GM18498 (cell line): ENCODE measurements around the gene OSCP1.

ENCODE experiments used
- ATAC-seq: cut with Tn5 transposase; IDR thresholded peaks from one replicate; pipeline ENCODE4 v1.9.1; 2021; ENCODE audit warnings: mild to moderate bottlenecking, moderate library complexity; ENCODE audit not compliant: unreplicated experiment

Gene OSCP1

DNA sequence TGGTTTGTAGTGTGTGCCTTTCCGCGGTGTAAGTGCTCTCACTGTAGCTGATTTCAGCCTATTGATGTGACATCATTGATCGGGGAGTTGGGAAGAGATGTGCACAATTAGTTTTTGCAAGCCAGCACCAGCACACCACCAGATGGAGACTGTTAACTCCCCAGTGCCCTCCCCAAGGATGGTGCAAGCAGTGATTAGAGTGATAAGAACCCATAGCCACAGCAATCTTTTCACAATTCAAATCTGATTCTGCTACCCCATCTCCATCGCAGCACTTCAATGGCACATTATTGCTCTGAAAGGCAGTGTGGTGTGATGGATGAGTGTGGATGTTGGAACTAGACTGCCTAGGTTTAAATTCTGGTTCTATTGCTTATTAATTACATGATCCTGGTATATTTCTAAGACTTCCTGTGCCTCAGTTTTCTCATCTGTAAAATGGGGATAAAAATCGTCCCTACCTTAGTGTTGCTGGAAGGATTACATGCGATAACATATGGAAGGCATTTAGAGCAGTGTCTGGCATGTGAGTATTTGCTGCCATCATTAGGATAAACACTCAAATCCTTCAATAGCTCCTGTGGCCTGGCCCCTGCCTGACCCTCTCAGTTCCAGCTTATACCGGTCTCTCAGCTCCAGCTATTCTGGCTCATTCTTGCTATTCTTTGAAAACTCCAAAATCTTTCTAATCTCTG, 25.8 kb upstream of the OSCP1 start:
- no peak for ATAC-seq

DNA sequence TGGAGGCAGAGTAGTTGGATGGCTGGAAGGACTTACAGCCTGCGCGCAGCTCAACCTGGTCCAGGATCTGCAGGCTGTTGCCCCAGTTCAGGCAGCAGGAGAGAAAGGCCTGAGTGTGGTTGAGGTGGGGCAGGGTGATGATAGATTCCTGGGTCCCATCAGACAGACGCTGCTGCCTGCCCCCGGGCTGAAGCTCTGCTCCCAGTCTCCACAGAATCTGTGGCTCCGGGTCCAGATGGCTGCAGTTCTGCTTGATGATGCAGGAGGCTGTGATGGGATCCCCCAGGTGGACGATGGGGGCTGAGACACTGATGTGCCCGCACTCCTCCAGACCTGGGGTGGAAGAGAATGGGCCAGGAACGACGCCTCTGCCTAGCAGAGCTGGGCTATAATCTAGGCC, 25.1 kb upstream of the OSCP1 start:
- ATAC-seq, result no peak

DNA sequence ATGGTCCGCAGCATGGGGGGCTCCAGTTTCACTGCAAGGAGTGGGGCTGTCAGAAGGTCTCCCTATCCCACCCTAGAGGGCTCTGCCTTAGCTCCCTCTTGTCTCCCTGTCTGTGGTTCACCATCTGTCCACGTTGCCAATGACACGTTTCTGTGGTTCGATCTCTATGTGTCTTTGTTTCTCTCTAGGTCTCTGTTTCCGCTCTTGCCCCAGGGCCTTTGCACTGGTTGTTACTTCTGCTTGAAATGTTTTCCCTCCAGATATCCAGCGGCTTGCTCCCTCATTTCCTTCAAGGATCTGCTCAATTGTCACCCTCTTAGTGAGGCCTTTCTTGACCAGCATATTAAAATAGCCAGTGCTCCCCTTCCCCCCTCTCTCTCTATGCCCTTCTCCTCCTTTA, 22.4 kb upstream of the OSCP1 start:
- no peak for ATAC-seq

DNA sequence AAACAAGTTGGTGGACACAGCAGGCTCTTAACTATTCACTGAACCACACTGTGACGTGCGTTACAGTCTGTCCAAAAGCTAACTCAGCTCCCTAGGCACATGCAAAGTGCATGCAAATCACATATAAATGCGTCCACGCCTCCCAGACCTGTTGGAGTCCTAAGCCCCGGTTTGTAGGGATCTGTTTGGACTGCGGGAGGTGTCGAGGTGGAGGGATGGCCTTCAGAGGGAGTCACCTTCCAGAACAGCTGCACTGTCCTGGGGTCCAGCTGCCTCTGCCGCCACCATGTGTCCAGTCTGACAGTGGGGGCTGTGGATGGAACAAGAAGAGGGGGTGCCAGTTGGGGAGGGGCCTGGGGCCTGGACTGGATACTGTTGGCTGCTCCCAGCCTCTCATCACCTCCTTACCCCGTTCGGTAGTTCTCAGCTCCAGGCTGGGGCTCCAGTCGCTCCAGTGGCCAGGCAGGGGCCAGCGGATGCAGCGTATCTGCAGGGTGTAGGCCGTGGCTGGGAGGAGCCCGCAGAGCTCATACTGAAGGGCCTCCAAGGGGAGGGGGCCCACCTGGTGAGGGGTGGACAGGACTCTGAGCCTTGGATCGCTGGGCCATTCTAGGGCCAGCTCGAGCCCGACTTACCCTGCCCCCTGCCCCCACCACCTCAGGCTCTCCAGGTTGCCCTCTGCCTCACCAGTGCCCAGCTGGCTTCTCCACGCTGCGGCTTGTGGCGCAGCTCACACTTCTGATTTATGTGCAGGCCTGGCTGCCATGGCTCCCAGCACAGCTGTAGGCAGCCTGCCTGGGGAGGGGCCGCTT, 21.8 kb upstream of the OSCP1 start:
- ATAC-seq, result no peak

DNA sequence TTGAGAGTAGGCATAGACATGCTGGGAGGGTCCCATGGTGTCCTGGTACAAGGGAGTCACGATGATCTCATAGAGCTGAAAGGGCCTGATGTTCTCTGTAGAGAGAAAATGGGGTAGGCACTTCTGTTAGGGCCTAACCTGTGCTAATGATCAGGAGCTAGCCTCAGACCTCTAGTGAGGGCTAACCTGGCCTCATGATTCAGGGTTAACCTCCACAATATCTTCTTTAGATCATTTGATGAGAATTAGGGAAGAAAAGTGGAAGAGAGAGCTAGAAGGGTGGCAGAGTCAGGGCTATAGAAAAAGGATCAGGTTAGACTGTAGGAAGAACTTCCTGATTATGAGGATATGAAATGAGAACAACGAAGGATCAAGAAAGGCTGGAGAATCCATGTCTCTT, 18.9 kb upstream of the OSCP1 start:
- ATAC-seq, result no peak

DNA sequence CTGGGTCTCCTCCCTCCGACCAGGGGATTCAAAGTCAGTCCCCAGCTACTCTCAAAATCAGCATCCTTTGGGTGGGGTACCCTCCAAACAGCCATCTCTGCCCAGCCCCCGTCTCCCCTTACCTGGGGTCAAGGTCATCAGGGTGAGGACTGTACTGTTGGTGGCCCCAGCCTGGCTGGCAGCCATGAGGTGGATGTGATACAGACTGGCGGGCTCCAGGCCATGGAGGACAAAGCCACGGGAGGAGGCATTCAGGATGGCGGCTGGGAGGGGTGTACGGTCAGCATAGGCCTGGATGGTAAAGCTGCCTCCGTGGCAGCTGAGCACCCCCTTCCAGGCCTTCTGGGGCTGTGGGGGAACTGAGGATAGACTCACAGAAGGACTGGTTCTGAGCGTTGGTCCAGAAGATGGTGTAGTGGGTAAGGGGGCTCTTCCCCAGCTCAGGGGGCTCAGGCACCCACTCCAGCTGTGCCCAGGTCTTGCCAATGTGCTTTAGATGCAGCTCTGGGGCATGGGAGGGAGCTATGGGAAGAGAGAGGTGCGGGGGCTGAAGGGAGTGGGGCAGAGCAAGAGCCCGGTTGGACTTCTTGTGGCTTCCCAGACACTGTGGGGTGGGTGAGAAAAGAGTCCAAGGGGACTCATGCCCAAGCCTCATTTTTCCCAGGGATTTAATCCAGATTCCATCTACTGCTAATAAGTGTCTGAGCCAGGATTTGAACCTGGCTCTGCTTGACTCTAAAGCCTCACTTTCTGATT, 17.6 kb upstream of the OSCP1 start:
- ATAC-seq, result no peak

DNA sequence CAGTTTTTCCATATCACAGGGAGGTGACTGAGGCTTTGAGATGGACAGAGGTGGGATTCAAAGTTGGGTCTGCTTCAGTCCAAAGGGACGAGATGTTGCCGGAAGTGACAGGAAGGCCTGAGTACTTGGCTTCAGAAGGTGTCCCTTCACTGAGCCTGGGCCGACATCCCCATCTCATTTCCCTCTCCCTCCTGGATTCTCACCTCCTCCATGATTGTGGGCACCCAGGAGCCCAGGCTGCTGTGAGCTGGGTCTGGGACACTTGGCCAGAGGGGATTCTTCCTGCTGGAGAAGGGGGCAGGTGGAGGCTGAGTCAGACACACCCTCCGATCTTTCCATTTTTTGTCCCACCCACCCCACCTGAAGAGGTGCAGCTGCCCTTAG, 16.8 kb upstream of the OSCP1 start:
- ATAC-seq, result no peak

DNA sequence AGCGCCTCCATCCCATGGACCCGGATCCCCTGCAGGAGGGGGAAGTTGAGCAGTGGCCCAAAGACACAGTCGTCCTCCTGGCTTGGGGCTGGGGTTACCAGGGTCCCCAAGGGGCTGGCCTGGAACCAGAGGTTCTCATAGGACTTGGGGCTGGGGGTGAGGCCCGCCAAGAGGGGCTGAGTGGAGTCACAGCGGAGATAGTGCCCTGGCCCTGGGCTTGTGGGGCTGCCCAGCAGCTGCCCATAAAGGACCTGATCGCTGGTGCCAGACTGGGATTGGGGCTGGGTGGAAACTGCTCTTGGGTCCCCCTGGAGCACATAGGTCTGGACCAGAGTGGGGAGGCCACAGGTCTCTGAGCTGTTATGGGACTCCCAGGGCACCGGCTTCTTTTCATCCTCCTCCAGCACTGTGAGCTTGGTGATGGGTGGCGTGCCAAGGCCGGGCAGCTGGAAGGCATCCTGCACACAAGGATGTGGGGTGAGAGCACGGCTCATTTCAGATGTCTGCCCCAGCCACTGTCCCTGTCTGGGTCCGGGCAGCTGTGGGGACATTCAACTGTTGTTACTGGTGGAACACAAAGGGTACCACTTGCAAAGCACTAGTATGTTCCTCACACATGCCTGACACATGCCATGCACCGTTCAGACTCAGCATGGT, 16.2 kb upstream of the OSCP1 start:
- ATAC-seq, result no peak

DNA sequence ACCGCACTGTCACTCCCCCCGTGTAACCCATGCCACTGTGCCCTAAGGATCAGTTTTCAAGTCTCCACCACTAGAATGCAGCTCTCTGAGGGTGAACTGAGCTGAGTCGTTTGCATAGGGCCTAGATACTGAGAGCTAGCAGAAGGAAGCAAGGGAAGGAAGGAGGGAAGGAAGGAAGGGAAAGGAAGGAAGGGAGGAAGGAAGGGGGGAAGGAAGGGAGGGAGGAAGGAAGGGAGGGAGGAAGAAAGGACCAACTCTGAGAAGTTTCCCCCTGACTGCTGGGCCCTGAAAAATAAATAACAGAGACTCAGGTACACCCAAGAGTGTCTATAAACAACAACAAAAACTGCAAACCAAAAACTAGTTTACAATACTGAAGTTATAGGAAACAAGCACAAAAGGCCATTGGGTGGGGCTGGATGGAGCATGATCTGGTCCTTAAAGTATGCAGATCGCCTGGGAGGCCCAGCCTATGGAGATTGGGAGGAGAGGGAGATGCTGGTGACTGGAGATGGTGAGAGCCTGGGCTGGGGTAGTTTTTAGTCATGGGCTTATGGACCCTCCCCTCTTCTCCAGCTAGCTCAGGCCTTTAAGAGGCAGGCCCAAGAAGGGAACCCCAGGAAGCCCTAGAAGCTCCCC, 15.6 kb upstream of the OSCP1 start:
- no peak for ATAC-seq

DNA sequence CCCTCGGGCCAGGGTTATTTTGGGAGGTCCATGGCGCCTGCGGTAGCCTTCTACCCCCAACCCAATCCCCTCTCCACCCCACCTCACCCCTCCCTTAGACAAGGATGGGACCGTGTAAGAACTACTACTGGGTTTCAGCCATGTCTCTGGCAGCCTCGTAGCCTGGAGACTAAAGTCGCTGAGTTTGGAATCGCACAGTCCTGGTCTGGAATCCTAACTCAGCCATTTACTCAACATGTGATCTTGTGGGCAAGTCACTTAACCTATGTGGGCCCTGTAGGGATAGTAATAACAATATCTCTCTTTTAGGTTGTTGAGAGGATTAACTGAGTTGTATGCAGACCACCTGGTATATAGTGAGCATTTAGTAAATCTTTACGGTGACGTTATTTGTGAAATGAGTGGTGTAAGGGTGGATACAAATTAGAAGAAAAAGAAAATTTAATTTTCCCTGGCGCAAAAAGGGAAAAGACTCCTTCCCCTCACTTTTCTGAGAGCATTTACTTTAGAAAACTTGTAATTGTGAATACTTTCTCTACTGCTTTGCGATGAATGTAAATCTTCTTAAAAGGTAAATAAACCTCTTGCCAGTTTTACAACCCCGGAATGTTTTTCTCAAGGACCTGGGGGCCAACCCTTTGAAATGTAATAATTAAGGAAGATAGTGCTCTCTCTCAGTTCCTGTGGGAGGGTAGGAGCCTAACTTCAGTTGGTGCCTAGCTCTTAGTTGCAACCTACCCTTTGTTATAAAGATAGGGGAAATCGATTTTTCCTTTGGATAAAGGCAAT, 14.5 kb upstream of the OSCP1 start:
- peak; percentile 46 for ATAC-seq

DNA sequence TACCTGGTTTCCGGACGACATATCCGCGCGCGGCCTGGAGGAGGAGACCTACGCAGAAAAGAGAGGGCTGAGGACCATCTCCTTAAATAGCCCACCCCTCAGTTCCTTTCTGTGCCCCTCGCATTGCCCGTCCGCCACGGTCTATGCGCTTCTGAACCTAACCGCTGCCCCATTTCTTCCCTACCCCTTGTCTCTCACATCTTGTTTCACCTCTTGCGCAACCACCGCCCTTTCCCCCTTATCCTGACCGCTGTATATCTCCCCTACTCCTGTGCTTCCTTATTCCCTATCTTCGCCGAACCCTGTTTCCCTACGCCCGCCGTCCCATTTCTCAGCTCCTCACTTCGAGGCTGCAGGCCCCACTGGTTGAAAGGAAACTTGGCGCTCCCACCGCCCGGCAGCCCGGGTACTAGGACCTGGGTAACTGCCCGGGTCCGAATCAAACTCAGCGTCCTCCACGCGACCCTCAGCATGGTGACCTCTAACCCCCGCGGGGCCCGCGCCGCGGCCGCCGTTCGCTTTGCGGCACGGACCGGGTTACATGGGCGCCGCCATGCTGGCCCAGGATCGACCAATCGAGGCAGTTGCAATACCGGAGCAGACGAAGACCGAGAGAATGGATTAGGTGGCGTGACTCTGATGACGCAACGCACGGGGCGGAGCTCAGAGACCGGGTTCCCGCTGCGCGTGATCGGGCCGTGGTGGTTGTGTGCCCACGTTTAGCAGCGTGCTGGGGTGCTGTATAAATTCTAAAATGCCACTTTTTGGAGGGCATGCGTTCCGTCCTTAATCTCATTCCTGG, 13.8 kb upstream of the OSCP1 start, which contains the start of gene MRPS15:
Gene MRPS15, minus strand, starts transcription at position 582 of the 802 bp plus-strand sequence. Its CDS starts 109 bp downstream, at position 473.
- ATAC-seq, result peak; percentile 87

DNA sequence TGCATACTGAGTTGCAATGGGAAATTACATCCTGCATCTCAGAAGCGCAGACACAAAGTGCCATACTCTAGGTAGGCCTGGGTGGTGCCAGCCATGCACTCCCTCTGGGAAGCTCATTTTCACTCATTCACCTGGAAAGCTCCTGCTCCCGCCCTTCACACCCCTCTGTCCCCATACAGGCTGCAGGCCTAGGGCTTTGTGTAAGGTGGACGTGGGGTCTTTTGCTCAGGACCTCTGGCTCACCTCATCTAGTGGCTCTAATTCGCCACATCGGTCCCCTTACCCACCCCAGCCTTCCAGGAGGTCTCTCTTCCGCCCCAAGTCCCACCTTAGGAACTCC, 13.2 kb upstream of the OSCP1 start:
- no peak for ATAC-seq

DNA sequence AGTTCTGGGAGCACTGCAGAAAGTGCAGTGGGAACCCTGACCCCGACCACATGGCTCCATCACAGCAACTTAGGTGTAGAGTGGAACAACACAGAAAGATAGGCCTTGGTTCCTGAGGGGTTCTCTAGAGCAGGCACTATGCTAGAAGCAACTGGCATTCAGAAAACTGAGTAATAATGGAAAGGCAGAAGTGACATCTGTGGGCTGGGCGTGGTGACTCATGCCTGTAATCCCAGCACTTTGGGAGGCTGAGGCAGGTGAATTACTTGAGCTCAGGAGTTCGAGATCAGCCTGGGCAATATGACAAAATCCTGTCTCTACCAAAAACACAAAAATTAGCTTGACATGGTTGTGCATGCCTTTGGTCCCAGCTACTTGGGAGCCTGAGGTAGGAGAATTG, 8.7 kb upstream of the OSCP1 start:
- ATAC-seq, result no peak

DNA sequence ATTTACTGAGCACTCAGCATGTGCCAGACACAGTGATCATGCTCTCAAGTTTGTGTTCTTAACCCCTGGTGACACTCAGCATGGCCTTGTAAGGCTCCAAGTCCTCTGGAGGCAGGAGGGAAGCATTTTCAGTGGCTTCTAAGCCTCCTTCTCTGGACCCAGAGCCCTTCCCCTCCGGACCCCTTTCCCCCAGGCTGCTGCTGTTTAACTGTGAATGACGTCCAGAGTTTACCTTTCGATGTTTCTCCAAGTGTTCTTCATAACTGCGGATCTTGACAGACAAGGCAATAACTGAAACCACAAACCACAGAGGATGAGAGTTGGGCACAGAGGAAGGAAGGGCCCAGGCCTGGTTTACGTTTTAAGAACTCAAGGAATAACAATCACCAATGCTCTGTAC, 7.4 kb upstream of the OSCP1 start:
- ATAC-seq, result no peak

DNA sequence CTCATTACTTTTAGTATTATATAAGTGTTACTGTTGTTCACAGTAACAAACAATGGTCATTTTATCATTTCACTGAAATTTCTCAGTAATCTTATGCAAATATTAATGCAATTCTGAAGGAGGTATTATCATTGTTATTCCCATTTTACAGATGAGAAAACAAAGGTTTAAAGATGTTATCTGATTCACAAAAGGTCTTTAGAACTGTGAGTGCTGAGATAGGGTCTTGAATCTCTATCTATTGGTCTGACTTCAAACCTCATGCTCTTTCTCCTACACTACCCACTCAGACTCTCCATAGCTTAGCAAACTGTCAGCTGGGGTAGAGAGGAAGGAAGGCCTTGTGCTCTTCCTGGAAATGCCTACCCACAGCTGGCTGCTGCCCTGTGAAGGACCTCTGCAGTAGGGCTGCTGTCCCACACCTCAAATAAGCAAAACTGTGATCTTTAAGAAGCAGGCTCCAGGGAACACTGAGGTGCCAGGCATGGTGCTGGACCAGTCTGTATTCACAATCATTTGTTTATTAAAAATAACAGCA, 6.2 kb upstream of the OSCP1 start:
- no peak for ATAC-seq

DNA sequence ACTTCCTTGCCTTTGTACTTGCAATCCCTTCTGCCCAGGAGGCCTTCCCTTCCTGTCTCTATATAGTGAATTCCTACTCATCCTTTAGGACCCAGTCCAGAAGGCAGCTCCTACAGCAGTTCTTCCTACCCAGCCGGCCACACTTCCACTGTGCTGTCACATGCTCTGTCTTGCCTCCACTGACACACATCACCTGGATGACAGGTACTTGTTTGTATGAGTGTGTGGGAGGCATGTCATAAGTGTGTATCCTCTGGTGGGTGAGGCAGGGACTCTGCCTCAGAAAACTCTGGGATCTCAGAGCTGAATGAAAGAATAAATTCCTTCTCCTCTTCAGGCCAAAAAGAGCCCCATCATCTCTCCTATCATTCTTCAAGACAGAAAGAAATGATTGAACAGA, 5.1 kb upstream of the OSCP1 start:
- ATAC-seq, result no peak

DNA sequence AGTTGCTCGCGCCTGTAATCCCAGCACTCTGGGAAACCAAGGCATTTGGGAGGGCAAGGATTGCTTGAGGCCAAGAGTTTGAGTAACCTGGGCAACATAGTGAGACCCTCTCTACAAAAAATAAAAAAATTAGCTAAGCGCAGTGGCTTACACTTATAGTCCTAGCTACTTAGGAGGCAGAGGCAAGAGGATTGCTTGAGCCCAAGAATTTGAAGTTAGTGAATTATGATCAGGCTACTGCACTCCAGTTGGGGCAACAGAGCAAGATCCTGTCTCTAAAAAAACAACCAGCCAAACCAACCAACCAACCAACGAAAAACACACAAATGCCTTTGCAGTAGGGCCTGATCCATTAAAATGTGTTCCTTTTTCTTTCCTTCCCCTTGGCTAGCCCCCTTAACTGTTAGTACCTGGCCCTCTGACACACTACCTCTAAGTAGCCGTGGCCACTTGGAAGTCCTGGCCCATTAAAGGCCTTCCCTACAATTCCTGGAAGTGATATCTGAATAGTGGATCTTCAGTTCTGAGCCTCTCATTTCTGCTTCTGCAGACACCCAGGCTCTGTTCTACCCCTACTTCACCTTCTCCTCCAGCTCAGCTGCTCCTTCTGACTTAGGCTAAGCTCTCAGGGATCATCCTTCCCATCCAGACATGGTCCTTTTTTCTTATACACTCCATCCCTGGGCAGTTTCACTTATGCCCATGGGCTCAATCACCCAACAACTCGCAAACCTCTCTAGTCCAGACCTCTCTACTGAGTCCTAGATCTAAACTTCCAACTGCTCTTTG, 3.5 kb upstream of the OSCP1 start:
- no peak for ATAC-seq

DNA sequence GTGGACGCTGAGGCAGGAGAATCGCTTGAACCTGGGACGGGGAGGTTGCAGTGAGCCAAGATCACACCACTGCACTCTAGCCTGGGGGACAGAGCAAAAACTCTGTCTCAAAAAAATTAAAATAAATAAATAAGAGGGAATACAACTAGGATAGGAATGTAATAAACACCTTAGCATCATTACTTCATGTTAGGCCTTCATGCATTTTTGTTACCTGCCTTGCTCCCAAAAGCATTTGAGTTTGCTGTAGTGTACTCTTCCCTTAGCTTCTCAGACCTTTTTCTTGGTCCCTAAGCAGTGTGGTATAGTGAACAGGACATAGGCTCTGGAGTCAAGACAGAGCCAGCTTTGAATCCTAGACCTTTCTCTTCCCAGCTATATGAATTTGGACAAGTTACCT, 2.8 kb upstream of the OSCP1 start:
- ATAC-seq, result no peak
